Activated CD4-positive, alpha-beta T cell treated with anti-CD3 and anti-CD28 coated beads, Interleukin-2, amount 50 U/mL, for 16 hours (primary cell): ENCODE measurements around the gene ALDH1A1.
"Not testable (repeated sequence)": the region's sequence is repeated elsewhere in the genome, so short reads cannot be mapped to it uniquely, and the experiment has no call there.

Experiments used
- DNase-seq: peaks from one replicate; pipeline ENCODE4 v3.0.0-alpha.2; 2020

Gene ALDH1A1

DNA sequence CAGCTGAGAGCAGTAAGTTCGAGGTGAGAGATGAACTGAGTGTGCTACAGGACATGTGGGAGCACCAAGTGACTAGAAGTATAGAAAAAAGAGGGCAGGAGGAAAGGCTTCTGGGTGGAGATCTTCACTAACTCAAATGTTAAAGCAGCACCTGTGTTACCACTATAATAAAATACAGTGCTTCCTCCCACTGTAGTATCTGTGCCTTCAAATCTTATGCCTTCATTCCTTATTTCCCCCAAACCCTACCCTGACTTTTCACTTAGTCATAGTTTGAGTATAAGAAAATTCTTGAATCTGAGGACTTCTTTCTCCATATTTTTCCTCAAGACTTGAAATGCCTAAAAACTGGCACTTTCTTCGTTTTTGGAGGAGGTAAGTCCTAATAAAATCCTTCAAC, 61.8 kb downstream of the ALDH1A1 start:
- no peak for DNase-seq

DNA sequence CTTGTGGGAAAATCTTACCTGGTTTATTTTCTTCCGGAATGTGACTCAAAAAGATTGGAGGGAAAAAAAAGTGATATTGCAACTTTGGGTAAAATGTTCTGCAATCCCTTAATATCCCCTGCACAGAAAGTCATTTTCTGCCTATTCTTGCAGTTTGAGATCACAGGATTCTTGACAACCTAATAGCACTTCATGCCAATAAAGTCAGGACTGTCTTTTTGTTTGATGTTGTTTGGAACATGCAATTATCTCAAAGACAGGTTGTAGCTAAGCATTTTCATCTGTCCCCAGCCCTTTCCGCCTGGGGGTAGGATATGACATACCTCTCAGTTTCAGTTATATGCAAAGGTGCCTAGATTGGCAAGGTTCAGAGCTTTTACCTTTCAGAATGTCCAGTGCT, 63.9 kb downstream of the ALDH1A1 start:
- DNase-seq = no peak

DNA sequence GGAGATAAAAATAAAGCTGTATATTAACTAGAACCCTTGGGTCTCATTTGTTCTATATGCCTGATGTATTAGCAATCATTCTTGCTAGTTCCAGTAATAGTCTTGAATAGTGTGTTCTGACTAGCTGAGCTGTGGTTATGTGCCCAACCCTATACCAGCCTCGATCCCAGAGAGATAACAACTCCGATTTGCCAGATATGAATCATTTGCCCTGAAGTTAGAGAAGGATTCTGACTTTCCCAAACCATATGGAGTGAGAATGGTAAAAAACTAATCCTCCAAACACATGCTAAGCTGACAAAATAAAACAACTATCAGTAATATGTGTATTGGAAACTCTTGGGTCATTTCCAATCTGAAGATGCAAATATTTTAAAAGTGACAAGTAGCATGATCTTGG, 64.8 kb downstream of the ALDH1A1 start:
- DNase-seq = no peak

DNA sequence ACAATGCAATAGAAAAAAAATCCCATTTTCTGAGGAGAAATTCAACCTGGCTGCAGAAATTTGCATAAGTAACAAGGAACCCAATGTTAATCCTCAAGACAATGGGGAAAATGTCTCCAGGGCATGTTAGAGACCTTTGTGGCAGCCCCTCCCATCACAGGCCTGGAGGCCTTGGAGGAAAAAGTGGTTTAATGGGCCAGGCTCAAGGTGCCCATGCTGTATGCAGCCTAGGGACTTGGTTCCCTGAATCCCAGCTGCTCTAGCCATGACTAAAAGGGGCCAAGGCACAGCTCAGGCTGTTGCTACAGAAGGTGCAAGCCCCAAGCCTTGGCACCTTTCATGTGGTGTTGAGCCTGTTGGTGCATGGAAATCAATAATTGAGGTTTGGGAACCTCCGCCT, 66.5 kb downstream of the ALDH1A1 start:
- no peak for DNase-seq

DNA sequence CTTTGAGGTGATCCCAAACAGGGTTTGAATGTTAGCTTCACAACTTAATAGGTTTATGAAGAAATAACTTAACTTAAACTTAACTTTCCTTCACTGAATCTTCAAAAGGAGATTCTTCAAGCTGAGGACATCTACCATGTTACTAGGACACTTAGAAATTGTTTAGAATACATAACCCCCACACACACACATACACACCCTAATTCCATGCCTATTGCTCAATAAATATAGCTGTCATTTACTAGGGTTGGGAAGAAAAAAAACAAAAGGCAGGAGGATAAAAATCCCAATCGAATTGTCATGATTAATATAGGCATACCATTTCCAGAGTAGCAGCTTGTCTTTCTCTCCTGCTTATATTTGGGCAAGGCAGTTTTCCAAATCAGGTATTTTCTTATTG, 68.3 kb downstream of the ALDH1A1 start:
- no peak for DNase-seq

DNA sequence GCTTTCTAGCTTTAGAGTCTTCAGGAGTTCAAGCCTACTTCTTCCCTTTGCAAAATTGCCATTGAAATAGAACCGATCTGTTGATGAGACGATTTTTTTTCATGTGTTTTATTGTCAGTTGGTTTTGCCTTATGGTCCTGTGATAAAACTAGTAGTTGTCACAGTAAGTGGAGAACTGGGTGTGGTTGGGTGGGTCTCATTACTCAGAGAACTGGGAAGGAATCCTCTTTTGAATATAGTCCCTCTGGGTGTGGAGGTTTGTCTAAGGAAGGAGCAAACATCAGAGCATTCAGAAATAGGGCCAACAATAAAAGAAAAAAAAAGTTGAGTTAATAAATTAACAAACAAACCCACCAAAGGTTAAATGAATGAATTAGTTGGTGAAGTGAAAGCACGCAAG, 69.0 kb downstream of the ALDH1A1 start:
- no peak for DNase-seq

DNA sequence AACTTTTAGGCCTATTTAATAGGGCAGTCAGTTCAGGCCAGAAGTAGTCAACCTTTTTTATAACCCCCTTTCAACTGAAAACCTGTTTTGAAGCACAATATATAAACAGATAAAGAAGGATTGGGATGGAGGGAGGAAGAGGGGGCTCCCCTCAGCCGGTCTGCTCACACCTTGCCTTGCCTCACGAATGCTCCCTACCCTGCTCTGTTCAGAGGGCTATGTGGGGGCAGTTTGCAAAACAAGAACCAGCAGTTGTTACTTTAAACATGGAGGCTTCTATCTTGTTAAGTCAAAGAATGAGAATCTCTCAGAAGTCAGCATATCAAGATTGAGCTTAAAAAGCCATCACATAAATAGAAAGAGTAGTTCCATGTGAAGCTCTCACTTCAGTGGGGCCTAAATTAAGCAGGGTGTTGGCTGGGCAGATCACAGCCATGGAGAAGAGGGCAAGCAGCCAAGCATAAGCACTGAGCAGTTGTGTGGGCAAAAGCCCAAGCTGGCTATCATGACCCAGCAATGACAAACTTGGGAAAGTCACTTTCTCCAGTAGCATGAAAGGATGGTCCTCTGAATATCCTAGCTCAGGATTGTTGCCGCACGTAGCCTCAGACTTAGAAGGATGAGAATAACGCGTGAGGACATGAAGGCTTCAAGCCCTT, 70.6 kb downstream of the ALDH1A1 start:
- no peak for DNase-seq

DNA sequence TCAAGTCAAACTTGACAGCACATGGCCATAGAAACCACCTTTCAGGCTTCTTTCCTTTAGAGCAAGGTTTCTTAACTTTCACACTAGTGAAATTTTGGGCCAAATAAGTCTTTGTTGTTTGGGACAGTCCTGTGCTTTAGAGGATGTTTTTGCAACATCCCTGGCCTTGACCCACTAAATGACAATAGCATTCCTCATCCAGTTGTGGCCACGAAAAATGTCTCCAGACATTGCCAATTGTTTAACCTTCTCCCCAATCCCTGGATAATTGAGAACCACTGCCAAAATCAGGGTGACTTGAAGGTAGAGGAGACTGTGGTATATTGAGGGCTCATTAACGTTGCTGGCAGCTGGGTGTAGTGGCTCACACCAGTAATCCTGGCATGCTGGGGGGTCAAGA, 72.0 kb downstream of the ALDH1A1 start:
- DNase-seq = no peak

DNA sequence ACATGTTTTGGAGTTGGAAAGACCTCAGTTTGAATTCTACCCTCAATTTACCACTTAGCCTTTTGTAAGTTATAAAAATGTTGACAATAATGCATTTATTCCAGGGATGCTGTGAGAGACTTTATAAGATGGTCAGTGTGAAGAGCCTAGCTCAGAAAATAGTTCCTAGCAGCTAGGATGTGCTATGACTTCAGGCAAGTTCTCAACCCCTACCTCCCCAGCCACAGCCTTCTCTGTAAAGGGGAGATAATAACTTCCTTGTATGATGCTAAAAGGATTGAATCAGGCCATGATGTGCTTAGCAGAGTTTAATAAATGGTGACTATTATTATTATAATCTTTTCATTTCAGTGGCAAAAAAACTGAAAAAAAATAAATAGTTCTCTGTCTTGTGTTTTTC, 77.6 kb downstream of the ALDH1A1 start:
- no peak for DNase-seq

DNA sequence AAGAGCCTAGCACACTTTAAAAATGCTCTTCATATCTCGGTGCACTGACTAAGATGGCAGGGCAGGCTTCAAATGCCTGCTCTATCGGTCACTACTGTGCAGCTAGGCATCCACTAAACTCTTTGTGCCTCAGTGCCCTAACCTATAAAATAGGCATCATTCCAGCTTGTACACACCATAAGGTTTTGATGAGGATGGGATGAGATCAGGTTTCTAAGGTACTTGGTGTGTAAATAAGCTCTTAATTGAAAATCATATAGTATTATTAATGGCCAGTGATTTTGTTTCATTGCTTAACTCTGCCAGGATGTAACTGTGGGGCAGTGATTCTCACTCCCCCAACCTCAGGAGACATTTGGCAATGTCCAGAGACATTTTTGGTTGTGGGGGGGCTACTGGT, 78.5 kb downstream of the ALDH1A1 start:
- DNase-seq = no peak

DNA sequence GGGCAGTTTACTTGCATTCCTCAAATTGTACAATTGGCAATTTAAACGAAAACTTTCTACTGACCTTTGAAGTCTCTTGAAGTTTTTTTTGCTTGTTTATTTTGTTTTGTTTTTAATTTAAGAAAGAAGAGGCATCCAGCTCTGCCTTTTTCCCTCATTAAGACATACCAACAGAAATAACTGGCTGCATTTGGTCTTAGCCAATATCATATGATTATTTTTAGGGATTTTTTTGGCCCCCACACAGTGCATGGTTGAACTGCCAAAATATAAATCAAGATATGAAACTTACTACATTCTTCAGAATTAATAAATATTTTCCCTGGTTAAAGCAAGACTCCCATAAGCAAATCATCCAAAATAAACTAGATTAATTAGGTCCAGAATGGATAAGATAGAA, 79.4 kb downstream of the ALDH1A1 start:
- DNase-seq = no peak

DNA sequence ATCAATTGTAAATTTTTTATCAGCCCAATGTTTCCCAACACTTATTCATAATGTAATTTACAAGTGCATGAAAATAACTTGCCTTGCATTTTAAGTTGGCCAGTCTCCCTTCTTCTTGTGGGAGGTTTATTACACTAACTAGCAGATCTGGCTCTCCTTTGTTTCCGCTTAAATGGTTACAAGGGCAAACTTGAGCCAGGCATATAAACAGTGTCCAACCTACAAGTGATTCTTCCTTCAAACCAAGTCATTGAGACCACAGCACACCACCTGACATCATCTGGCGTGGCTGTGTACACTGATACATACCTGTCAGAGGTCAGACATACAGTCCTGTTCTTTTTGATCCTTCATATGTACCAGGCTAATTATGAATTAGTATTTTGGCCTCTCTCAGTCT, 80.1 kb downstream of the ALDH1A1 start:
- no peak for DNase-seq

DNA sequence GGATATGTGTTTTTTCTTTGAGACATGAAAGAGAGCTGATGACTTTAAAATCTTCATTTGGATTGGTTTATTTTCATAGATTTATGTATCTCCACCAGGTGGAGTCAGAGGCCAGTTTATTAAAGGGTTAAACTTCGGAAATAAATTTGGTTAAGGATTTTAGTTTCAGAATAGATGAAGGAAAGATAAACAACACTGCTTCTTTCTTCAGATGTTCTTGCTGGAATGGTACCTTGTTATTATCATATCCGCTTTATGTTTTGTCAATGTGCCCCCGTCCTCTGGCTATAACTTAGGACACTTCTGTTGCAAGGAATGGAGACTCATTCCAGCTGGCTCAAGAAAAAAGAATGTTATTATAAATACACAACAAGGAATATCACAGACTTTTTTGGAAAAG, 81.2 kb downstream of the ALDH1A1 start:
- peak; percentile 3 for DNase-seq

DNA sequence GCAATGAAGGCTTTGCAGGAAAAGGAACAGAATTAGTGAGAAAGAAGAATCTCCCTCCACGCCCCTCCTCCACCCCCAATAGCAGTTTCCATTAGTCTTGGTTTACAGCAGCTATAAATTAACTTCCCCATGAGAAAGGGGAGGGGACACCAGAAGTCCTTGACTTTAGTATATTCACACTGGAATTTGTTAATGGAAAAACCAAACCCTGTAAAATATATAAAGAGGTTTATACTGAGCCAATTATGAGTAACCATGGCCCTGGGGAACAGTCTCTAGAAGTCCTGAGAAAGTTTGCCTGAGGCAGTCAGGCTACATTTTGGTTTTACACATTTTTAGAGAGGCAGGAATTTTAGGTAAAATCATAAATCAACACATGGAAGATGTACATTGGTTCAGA, 88.5 kb downstream of the ALDH1A1 start:
- no peak for DNase-seq

DNA sequence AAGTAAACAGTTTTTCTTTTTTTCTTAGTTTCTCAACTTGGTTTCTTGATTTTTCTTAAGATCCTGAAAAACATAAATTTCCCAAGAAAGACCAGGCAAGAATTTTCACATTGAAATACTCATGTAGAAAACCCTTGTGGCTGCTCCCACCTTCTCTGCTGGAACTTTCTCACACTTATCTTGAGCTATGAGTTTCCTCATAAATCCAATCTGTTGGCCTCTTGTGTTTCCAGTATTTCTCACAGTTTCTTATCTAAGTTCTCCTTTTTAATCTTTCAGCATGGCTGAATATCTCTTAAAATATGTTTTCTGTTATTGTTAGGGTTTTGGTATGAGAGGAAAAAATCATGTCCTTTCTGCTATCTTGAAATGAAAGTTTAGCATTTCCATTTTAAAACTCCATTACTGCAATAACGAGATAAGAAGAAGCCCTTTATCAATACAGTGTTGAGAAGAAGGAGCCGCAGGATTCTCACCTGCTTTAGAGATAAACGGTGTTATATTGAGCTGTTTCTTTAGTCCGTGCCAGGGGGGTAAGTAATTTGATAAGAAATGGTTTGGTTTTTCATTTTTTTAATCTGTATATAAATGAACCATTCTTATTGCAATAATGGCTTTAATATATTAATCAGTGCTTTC, 89.3 kb downstream of the ALDH1A1 start:
- DNase-seq = no peak

DNA sequence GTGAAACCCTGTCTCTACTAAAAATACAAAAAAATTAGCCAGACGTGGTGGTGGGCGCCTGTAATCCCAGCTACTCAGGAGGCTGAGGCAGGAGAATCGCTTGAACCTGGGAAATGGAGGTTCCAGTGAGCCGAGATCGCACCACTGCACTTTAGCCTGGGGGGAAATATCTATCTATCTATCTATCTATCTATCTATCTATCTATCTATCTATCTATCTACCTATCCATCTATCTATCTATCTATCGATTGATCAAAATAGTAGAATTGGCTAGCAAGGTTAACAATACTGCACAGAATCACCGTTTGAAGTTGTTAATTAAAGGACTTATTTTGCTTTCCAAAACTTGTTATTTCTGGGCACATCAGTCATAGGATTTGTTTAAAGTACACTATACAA, 90.1 kb downstream of the ALDH1A1 start:
- DNase-seq = not testable (repeated sequence)

DNA sequence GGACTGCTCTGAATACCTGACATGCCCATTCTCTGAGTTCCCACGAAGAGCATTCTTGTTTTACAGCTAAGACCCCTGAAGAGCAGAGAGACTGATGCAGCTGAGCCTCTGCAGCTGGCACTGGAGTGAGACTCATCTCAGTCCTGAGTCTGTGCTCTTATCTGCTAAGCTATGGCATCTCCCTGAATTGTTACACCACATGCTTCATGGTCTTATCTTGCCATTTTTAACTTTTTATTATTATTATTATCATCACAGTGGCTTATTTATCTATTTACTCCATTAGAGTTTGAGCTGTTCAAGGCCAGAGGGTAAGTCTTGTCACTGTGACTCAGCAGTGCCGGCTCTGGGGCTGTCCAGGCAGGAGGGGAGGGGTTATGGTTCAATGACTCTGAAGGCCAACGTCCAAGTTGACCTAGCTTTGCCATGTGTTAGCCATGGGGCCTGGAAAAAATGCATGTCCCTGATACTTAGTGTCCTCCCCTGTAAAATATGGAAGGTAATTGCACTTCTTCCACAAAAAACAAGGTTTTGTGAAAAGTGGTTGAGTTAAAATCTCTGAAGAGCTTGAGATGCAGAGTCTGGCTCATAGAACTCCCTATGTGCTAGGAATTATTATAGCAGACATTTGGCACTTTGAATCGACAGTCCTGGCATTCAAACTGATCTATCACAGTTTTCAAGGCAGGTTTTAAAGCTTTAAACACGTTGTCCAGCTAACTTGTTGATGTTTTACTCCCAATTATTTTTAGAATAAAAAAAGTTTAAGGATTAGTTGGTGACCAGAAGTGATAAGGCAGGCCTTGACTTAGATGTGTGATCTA, 94.6 kb downstream of the ALDH1A1 start:
- DNase-seq = no peak

DNA sequence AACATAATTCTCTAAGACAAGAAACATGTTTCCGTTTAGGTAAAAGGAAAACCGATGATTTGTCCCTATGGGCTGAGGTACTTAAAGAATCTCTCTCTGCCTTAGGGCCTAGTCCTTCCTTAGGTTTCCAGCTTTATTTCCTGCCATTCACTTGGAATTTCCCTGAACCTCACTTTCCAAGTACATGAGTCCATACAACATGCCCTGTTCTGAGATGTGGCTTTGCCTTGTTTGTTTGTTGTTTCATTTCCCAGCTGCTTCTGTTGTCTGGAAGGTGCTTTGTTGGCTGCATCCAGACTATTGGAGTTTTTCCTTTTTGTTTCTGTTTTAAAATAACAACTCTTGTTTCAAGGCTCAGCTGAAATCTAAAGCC, 95.2 kb downstream of the ALDH1A1 start:
- DNase-seq = no peak

DNA sequence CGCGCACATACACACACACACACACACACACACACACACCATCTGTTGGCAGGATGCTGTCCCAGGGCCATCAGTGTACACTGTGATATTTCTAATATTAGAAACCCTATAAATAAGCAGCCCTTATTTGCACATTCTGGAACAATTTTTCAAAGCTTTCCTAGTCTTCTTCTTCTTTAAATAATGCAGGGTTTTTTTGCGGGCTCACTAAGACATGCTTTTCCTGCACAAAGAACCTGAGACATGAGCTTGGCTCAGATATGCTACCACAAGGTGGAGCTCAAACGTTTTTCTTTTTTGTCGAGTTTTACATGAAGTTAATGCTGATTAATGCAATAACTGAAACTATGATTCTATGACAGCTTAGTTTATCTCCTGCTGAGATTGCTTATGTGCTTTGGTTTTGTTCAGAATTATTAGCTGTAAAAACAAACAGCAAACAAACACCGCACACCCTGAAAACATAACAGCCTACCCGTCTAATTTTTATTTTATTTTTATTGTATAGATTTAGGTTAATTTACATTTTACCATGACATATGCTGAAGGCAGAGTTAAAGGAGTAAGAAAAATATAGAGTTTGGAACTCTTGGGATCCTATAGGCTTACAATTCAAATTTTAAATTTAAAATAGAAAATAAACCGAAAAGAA, 95.8 kb downstream of the ALDH1A1 start:
- peak; percentile 36 for DNase-seq

DNA sequence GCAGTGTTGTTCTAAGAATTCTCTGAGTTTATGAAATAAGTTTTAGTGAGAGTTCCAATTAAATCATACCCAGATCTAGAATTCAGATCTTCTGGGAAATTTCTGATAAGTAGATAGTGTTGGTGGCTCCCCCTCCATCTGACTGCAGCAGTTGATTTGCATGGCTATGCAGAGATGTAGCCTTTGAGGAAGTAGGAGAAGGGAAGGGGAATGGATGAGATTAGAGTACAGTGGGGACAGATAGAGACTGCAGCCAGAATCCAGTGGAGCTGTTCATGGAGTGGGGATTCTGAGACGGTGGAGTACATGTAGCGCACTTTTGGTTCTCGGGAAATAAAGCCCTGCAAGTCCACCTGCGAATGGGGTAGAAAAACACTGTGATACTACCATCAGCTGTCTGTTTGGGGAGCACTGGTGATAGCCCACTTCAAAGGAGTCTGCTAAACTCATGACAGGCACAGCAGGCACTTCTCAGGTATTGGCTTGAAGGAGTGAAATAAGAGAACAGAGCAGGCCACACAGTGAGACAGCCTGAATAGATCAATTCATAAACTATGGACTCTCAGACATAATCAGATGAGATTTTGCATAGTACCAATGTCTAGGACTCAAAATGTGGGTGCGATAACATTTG, 96.8 kb downstream of the ALDH1A1 start:
- DNase-seq = no peak

DNA sequence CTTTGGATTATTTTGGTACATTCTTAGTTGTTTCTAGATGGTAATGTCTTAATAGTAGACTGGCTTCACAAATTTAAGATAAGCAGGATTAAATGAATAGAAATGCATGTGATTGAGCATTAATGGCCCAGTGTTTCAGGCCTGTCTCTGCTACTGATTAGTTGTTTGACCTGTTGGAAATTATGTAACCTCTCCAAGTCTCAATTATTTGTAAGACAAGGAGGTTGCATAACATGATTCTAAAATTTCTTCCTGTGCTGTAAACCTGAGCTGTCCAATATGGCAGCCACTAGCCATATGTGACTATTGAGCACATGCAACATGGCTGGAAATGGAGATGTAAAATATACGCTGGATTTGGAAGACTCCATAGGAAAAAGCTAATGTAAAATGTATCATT, 97.5 kb downstream of the ALDH1A1 start:
- no peak for DNase-seq
